ENCODE measurements around the gene CADM3.

Gene CADM3

DNA sequence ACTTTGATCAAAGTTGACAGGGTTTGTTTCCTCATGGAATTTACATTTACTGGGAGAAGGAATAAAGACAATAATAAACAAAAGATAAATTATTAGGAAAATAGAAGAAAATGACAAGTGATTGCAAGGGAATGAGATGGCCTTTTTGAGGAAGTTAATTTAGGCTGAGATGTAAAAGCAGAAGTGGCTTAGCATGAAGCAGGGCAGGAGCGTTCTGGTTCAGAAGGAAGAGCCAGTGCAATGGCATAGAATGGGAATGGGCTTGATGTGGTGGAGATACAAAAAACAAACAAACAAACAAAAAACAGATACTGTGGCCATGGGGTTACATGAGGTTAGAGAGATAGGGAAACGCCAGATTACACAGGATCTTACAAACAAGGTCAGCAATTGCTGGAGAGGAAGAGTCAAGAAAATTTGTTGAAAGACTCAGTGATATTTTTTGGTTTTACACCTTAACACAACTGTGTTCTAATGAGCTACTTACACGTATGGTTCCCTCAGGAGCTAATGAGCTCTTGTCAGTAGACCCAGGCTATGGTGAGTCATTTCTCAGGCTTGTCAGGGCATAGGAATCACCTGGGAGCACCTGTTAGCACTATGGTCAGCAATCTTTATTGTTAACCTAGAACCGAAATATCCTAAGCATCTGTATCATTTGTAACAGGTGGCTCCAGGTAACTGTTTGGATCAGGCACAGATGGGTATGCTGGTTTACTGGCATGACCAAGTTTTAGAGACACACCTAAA is 8.7 kb upstream of the CADM3 start:
- no peaks in the 10 kb centered on the region for H3K9me3 Mint-ChIP-seq (ENCODE audit: low read depth)
- peaks cover 35% of the 10 kb centered on the region for H3K27me3 Mint-ChIP-seq
- H3K36me3 Mint-ChIP-seq = no peaks in the 10 kb centered on the region
- H3K4me1 Mint-ChIP-seq (ENCODE audit: low read depth) = peaks cover 2% of the 10 kb centered on the region
- H3K27ac Mint-ChIP-seq = no peak overlapping the region
- no peak overlapping the region for H3K4me3 Mint-ChIP-seq

DNA sequence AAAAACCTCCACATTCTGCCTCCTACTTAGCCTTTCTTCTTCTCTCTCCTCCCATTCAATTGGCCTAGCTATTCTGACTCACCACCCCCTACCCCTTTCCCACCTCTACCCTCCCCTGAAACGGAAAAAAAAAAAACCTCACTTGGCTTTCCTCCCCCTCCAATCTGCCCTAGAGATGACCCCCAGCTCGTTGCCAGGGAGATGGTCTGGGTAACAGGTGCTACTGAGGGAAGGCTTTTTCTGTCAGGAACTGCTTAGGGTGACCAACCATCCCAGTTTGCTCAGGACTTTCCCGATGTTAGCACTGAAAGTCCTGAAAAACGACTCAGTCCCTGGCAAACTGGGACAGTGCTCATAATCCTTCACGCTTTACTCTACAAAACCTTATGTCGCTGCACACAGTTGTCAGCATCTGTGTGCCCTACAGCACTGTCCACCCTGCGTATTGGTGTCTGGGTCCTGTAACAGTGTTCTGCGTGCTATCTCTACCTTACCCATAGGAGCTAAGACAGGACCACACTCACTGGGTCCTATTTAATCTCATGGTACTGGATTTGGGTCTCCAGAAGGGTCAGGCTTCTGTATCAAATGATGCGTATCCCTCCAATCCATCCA is 7.7 kb upstream of the CADM3 start:
- Mint-ChIP-seq H3K36me3 (no peaks in the 10 kb centered on the region), H3K27ac (no peak overlapping the region), H3K9me3 (ENCODE audit: low read depth) (no peaks in the 10 kb centered on the region), H3K4me3 (no peak overlapping the region), H3K27me3 (peaks cover 36% of the 10 kb centered on the region), H3K4me1 (ENCODE audit: low read depth) (peaks cover 2% of the 10 kb centered on the region)

DNA sequence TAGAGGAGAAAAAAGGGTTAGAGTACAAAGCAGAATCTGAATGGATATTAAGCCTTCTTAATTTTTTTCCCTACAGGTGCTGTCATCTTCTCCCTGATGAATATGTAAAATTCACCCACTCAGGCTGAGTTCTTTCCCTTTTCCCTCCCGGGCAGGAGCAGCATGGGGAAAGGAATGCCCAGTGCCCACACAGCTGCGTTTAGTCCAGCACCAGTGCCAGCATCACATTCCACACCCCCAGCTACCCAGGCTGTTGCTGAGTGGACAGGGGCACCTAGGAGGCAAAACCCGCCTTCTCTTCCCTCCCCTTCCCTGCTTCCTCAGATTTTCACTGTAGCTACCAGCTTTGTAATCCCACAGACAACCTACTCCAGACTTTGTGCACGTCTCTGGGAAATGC is 3.4 kb upstream of the CADM3 start:
- Mint-ChIP-seq H3K27ac (no peak overlapping the region), H3K27me3 (peaks cover 37% of the 10 kb centered on the region), H3K36me3 (no peaks in the 10 kb centered on the region), H3K9me3 (ENCODE audit: low read depth) (no peaks in the 10 kb centered on the region), H3K4me1 (ENCODE audit: low read depth) (peaks cover 7% of the 10 kb centered on the region), H3K4me3 (no peak overlapping the region)

DNA sequence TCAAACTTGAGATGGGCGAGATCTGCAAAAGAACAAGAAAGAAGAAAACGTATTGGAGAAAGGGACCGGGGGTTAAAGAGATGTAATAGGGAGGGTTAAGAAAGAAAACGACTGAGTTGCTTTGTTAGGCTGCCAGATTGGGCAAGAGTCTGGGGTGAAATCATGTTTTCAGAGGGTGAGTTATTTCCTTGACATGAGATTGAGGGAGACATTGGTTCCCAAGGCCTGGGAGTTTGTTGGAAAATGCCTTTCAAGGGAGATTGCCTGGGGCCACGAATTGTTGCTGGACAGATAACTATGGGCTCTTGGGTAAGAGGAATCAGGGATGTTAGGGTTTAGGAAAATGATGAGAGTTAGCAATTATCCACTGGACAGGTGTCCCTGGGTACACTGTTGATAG is 776 bp upstream of the CADM3 start:
- Mint-ChIP-seq H3K4me3 (no peak overlapping the region), H3K9me3 (ENCODE audit: low read depth) (no peaks in the 10 kb centered on the region), H3K27ac (no peak overlapping the region), H3K36me3 (no peaks in the 10 kb centered on the region), H3K4me1 (ENCODE audit: low read depth) (peaks cover 7% of the 10 kb centered on the region), H3K27me3 (peaks cover 38% of the 10 kb centered on the region)

DNA sequence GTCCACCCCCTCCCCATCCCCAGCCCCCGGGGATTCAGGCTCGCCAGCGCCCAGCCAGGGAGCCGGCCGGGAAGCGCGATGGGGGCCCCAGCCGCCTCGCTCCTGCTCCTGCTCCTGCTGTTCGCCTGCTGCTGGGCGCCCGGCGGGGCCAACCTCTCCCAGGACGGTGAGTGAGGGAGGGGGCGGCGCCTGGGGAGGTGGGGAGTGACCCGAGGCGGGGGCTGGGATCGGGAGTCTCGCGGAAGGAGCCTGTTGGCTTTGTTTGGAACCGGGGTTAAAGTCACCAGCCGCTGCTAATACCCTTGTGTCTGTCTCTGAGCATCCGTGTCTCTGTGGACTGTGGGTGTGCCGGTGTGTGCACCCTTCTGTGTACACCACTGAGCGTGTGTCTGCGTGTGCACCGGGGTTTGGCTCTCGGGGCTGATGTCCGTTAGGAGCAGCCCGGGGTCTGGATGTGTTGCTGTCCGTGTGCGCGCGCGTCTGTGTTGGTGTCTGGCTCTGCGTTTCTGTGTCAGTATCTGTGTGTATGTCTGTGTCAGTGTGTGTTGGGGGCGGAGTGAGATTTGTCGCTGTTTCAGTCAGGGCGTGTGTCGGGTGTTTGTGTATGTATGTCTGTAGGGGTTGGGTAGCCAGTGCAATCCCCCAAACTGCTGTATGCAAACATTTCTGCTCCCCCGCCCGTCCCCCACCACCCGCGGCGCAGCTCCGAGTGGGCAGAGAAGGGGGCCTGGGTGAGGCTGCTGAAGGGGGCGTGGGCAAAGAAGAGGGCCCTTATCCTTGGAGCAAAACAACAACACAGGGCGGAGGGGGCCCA is 480 bp downstream of the CADM3 start:
- H3K4me1 Mint-ChIP-seq (ENCODE audit: low read depth) = peaks cover 7% of the 10 kb centered on the region
- H3K27me3 Mint-ChIP-seq = peaks cover 33% of the 10 kb centered on the region
- H3K36me3 Mint-ChIP-seq = no peaks in the 10 kb centered on the region
- peak overlapping the region; percentile 11 for H3K4me3 Mint-ChIP-seq
- H3K9me3 Mint-ChIP-seq (ENCODE audit: low read depth) = no peaks in the 10 kb centered on the region
- no peak overlapping the region for H3K27ac Mint-ChIP-seq

DNA sequence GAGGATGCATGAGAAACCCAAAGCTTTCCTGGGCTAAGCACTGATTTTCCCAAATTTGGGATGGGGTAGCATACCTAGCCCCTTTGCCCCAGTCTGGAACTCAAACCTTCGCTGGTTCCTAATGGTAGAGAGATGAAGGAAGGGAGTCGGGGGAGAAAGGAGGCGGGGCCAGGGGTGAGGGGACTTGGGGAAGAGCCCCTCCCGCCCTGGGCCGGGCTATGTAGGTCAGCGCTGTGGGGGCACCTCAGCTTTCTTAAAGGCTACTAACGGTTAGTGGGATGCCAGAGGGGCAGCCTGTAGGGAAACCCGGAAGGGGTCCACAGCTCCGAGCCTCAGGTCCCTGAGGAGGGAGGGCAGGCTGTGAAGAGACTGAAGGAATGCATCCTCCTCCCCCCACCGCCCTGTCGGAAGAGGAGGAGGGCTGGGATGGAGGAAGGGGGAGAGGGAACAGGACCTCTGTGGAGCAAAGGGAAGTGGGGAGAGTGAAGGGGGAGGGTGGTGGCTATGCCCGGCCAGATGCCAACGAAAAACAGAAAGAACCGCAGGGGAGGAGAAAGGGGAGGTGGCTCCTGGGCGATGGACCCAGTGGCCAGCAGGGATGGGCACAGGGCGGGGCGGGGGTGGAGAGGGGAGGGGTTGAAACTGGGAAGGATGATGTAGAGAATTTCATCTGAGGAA is 1.3 kb downstream of the CADM3 start:
- no peaks in the 10 kb centered on the region for H3K9me3 Mint-ChIP-seq (ENCODE audit: low read depth)
- H3K27me3 Mint-ChIP-seq = peaks cover 31% of the 10 kb centered on the region
- H3K36me3 Mint-ChIP-seq = no peaks in the 10 kb centered on the region
- H3K27ac Mint-ChIP-seq = no peak overlapping the region
- H3K4me3 Mint-ChIP-seq = no peak overlapping the region
- H3K4me1 Mint-ChIP-seq (ENCODE audit: low read depth) = peaks cover 7% of the 10 kb centered on the region

DNA sequence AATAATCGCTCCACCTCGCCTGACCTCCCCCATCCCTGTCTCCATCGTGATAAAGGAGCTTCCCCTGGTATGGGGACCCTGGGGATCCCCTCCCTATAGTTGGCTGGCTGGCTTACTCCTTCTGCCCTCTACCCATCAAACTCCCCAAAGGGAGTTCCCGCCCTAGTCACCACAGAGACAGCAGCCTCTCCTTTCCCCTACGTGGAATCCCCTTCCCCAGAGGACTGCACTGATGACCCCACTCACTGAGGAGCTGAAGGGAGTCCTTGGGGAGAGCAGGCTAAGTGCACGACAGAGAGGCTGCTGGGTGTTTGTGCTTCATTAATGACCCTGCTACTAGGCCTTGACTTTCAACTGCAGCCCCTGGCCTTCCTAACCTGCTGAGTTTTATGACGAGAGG is 1.9 kb downstream of the CADM3 start:
- Mint-ChIP-seq H3K9me3 (ENCODE audit: low read depth) (no peaks in the 10 kb centered on the region), H3K4me3 (no peak overlapping the region)

DNA sequence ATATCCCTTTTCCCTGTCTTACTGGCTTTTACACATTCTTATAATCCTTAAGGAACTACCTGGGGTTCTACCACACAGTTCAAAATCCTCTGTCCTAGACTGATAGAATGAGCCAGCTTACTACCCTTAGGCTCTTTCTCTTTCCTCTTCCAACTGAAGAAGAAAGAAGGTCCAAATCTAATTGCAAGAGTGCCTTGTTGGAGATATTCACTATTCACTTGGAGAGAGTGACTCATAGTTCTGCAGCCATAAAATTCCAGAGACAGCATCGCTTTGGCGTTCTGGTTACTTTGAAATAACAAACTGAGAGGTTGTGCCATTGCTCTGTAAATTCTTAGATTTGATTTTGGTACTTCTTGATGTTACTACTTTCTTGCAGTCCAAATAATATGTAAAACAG is 4.2 kb downstream of the CADM3 start:
- Mint-ChIP-seq H3K9me3 (ENCODE audit: low read depth) (no peaks in the 10 kb centered on the region), H3K4me3 (no peak overlapping the region), H3K27ac (no peak overlapping the region)

More for the DNA sequence above, 1.9 kb downstream of the CADM3 start:
- Mint-ChIP-seq H3K27ac (no peak overlapping the region), H3K36me3 (no peaks in the 10 kb centered on the region), H3K4me1 (ENCODE audit: low read depth) (peaks cover 7% of the 10 kb centered on the region), H3K27me3 (peaks cover 29% of the 10 kb centered on the region)

DNA sequence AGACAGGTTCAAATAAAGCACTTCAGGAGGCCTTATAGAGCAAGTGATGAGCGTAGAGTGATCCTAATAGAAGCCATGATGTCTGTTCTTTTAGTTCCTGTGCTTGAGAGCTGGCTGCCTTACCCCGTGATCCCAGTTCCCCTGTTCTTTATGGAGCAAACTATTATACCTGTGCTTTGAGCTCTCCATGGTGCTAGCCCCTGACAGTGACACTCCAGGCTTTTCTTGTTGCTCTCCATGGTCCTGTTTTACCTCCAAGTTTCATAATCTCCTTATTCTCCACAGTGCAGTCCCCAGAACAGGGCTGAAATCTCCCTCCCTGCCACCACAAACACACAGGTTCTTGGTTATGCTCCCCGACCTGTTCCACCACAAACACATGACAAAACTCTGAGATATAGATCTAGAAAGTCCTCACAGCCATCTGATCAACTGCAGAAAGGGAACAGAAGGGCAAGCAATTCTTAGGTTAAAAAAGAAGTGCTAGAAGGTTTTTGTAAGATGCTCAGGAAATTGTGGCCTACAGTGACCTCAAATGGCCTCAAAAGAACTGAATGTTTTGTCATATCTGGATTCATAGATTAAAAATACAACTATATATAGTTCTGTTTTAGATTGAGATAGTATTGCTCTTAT is 6.0 kb downstream of the CADM3 start:
- H3K9me3 Mint-ChIP-seq (ENCODE audit: low read depth) = no peaks in the 10 kb centered on the region
- H3K27me3 Mint-ChIP-seq = peaks cover 24% of the 10 kb centered on the region
- H3K4me1 Mint-ChIP-seq (ENCODE audit: low read depth) = no peaks in the 10 kb centered on the region
- H3K27ac Mint-ChIP-seq = no peak overlapping the region
- no peak overlapping the region for H3K4me3 Mint-ChIP-seq
- H3K36me3 Mint-ChIP-seq = no peaks in the 10 kb centered on the region

More for the DNA sequence above, 4.2 kb downstream of the CADM3 start:
- Mint-ChIP-seq H3K4me1 (ENCODE audit: low read depth) (peaks cover 7% of the 10 kb centered on the region), H3K27me3 (peaks cover 27% of the 10 kb centered on the region), H3K36me3 (no peaks in the 10 kb centered on the region)

DNA sequence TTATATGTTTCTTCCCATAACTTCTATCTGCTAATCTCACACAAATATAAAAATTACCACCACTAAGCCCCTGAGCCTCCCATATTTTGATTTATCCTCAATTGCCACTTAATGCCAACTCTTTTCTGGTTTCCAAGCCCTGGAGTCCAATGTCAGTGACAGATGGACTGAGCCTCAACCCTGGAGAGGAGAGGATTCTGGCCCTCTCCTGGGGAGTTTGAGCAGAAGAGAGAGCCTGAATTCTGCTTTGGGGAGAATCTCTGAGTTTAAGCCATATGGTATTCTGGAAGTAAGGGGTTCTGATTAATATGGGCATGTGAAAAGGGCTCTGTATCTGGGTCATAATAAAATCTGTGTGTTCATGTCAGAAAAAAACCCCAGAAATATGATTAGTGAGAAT is 8.5 kb downstream of the CADM3 start:
- no peaks in the 10 kb centered on the region for H3K4me1 Mint-ChIP-seq (ENCODE audit: low read depth)
- H3K4me3 Mint-ChIP-seq = no peak overlapping the region
- H3K27me3 Mint-ChIP-seq = peaks cover 24% of the 10 kb centered on the region
- H3K36me3 Mint-ChIP-seq = no peaks in the 10 kb centered on the region
- H3K27ac Mint-ChIP-seq = no peak overlapping the region
- H3K9me3 Mint-ChIP-seq (ENCODE audit: low read depth) = no peaks in the 10 kb centered on the region

DNA sequence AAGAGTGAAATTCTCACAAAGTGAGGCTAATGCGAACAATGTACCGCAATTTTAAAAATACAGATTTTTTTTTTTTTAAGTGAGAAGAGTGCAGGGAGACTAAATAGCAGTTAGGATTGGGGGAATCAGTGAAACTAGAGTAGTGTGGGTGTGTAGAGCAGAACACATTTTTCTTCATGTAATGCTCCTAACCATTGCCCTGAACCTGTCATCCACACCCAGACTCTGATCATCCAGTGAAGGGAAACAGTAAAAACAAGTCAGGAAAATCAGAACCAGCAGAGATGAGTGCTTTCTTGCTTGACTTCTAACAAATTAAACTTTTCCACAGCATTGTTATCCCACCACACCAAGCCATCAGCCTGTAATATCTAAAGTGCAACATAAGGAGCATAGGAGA is 9.1 kb downstream of the CADM3 start:
- H3K4me1 Mint-ChIP-seq (ENCODE audit: low read depth) = no peaks in the 10 kb centered on the region
- peaks cover 22% of the 10 kb centered on the region for H3K27me3 Mint-ChIP-seq
- no peak overlapping the region for H3K4me3 Mint-ChIP-seq
- no peak overlapping the region for H3K27ac Mint-ChIP-seq
- H3K9me3 Mint-ChIP-seq (ENCODE audit: low read depth) = no peaks in the 10 kb centered on the region
- H3K36me3 Mint-ChIP-seq = no peaks in the 10 kb centered on the region

DNA sequence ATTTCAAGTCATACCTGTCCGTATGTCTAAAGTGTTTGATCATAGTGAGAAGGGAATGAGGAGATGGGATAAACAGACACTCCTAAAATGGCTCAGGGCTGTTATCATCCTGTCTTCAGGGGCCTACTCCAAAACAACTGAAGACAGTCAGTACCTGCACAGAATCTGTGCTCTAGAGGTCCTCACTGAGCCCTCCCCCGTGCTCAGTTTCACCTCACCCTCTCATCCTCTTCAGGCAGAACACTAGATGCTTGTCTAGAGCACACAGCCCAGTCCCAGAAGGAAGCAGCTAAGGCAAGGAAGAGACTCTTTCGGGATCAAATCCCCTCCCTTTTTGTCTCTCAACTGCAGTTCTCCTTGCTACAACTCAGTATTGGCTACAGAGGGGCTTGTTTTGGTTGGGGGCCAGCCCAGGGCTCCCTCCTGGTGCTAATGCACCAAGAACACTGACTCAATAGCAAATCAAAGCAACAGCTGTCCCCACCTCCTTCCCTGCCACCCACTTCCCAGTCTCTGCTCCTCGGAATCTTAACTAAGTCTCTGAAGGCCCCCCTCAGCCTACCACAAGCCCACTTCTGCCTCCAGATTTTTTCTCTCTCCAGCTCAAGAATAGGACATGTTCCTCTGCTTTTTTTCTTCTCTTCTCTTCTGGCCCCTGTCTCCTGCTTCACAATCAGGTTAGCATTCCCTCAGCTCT is 10.1 kb downstream of the CADM3 start:
- H3K4me3 Mint-ChIP-seq = no peak overlapping the region
- H3K9me3 Mint-ChIP-seq (ENCODE audit: low read depth) = no peaks in the 10 kb centered on the region
- peaks cover 25% of the 10 kb centered on the region for H3K27me3 Mint-ChIP-seq
- no peak overlapping the region for H3K27ac Mint-ChIP-seq
- H3K4me1 Mint-ChIP-seq (ENCODE audit: low read depth) = no peaks in the 10 kb centered on the region
- H3K36me3 Mint-ChIP-seq = no peaks in the 10 kb centered on the region

DNA sequence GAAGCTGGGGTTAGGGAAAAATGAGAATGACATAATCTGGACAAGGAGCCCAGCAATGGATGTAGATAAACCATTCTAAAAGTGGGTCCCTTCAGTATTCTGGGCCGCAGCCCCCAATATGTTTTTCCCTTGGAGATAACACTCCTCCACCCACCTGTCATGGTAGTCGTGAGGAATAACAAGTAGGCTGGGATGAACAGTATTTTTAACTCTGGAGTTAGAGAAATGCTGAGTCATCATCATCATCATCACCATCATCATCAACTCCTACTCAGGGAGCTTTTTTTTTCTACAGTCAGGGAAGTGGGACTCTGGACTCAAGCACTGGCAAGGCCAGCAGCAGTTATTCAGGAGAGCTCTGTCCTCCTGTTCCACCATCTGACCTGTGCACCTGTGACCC is 12.8 kb downstream of the CADM3 start:
- H3K36me3 Mint-ChIP-seq = no peaks in the 10 kb centered on the region

DNA sequence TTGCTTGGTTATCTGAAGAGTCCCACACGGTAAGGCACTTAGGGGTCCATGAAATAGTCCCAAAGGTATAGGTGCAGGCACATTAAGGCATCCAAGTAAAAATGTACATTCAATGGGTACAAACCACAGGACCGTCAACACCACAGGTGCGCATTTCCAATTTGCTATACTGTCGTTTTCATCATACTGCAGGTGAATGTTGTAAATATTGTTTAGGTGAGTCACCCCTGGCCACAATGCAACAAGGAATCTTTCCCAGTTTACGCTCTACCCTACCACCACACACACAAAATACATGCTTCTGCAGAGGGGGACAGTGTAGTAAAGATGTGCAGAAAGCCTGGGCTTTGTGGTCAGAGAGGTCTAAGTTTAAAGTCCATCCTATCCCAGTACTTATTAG is 13.7 kb downstream of the CADM3 start:
- Mint-ChIP-seq H3K27me3 (peaks cover 39% of the 10 kb centered on the region), H3K9me3 (ENCODE audit: low read depth) (no peaks in the 10 kb centered on the region), H3K36me3 (no peaks in the 10 kb centered on the region), H3K27ac (no peak overlapping the region), H3K4me1 (ENCODE audit: low read depth) (peaks cover 4% of the 10 kb centered on the region), H3K4me3 (no peak overlapping the region)

More for the DNA sequence above, 12.8 kb downstream of the CADM3 start:
- no peaks in the 10 kb centered on the region for H3K9me3 Mint-ChIP-seq (ENCODE audit: low read depth)
- no peak overlapping the region for H3K27ac Mint-ChIP-seq
- H3K4me3 Mint-ChIP-seq = no peak overlapping the region
- H3K27me3 Mint-ChIP-seq = peaks cover 40% of the 10 kb centered on the region
- H3K4me1 Mint-ChIP-seq (ENCODE audit: low read depth) = peaks cover 4% of the 10 kb centered on the region
